MM.1S (cell line): ENCODE data around the gene SCG3.

Experiments used
- EZH2 ChIP-seq: fragments of 300-600 bp; sonication (generic); optimal IDR thresholded peaks from 2 replicates; pipeline ENCODE3; 2017; ENCODE audit warnings: low read depth, mild to moderate bottlenecking, antibody characterized with exemption, low read length, mixed read lengths
- EZH2phosphoT487 ChIP-seq: fragments of 300-600 bp; sonication (generic); IDR thresholded peaks from 2 replicates; pipeline ENCODE4 v1.6.1; 2018; ENCODE audit warnings: antibody characterized with exemption, low read length
- TF ChIP-seq, protein P1 (sequence below): fragments of 300-600 bp; sonication (generic); IDR thresholded peaks from 2 replicates; pipeline ENCODE4 v1.5.1; 2016; ENCODE audit warnings: antibody characterized with exemption, low read length, mixed read lengths

DNA sequence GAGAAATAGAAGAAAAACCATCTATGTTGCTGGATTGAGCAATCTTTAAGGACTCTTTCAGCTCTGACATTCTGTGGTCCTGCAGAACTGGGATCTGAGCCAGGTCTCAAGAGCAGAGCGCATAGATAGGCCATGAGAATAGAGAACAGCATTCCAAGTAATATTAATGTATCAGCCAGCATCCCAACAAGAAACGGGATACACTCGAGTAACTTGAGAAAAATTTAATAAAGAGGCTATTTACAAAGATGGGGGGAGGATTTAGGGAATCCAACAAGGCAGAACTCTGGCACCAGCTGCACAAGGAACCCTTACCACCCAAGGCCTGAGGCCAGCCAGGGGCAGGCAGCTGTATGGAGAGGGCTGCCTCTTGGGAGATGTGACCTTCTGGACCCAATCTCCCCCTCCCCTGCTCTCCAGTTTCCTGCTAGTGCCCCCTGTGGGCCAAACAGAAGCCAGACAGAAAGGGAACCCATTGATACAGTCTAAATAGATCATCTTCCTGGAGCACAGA lies 78.3 kb downstream of the SCG3 start:
- TF ChIP-seq, protein P1, sequence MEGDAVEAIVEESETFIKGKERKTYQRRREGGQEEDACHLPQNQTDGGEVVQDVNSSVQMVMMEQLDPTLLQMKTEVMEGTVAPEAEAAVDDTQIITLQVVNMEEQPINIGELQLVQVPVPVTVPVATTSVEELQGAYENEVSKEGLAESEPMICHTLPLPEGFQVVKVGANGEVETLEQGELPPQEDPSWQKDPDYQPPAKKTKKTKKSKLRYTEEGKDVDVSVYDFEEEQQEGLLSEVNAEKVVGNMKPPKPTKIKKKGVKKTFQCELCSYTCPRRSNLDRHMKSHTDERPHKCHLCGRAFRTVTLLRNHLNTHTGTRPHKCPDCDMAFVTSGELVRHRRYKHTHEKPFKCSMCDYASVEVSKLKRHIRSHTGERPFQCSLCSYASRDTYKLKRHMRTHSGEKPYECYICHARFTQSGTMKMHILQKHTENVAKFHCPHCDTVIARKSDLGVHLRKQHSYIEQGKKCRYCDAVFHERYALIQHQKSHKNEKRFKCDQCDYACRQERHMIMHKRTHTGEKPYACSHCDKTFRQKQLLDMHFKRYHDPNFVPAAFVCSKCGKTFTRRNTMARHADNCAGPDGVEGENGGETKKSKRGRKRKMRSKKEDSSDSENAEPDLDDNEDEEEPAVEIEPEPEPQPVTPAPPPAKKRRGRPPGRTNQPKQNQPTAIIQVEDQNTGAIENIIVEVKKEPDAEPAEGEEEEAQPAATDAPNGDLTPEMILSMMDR = 0 out of 2 replicates have a peak, but pooled peaks have one; percentile 8
- no peak for TF ChIP-seq EZH2
- TF ChIP-seq EZH2phosphoT487 = no peak
